B cell (primary cell): ENCODE data around the gene ABCB6. TPM values are rescaled to one million over a fixed set of nuclear protein-coding genes. Genes with fewer than 3 reads are reported as not detected.
A peak's percentile ranks its signal among the peaks of the same experiment; 100 is the strongest.

Source experiments
- ATAC-seq: fragments of 200-7000 bp; cut with Tn5 transposase; one replicate; pipeline ENCODE4 v1.10.0; 2021; ENCODE audit warnings: low read depth, mild to moderate bottlenecking, moderate number of reproducible peaks, moderate library complexity
- CTCF ChIA-PET: fragments of 350-600 bp; sonication (Branson Sonifier 250); formaldehyde crosslinking; loops from one replicate; lab custom pipeline; 2021; ENCODE audit warnings: antibody characterized with exemption, inconsistent platforms; lab: Charles Lee
- POLR2A ChIA-PET: fragments of 350-600 bp; sonication (Branson Sonifier 250); formaldehyde crosslinking; loops from one replicate; lab custom pipeline; 2021; ENCODE audit warnings: antibody characterized with exemption; lab: Charles Lee
- DNase-seq: peaks from one replicate; pipeline ENCODE4 v3.0.0; 2013
- H2AFZ ChIP-seq: 2 replicates; pipeline ENCODE4 v1.6.1; 2012; ENCODE audit warnings: mild to moderate bottlenecking, low read depth, low read length; ENCODE audit not compliant: insufficient read depth, poor library complexity, severe bottlenecking
- H3K27ac ChIP-seq, 2 donors: 1 replicate in 1 of 2; 2 replicates in 1 of 2; pipeline ENCODE4 v1.5.1; 2012 to 2013; ENCODE audit warnings: low read length in 2 of 2, mild to moderate bottlenecking in 2 of 2, moderate library complexity in 1 of 2
- H3K27me3 ChIP-seq, 4 experiments: fragments of 200-600 bp in 1 of 4; sonication (generic) in 1 of 4; replicated peaks in 1 of 4; 1 replicate in 2 of 4; 2 replicates in 2 of 4; pipeline versions ENCODE4 v1.6.1 to v1.7.0; 2013 to 2016; ENCODE audit warnings: low read length in 3 of 4, mild to moderate bottlenecking in 2 of 4, mixed read lengths in 1 of 4, moderate library complexity in 1 of 4; ENCODE audit not compliant: insufficient read depth in 4 of 4, control insufficient read depth in 3 of 4; ENCODE audit errors: control extremely low read depth in 1 of 4
- H3K36me3 ChIP-seq, 2 experiments: replicated peaks in 1 of 2; 1 replicate in 1 of 2; 2 replicates in 1 of 2; pipeline versions ENCODE4 v1.6.1 to v1.7.1; 2013; ENCODE audit warnings: low read length in 1 of 2; ENCODE audit not compliant: insufficient read depth in 2 of 2, control insufficient read depth in 1 of 2; ENCODE audit errors: control extremely low read depth in 1 of 2, extremely low read depth in 1 of 2
- H3K4me1 ChIP-seq, 2 donors: fragments of 200-600 bp in 1 of 2; sonication (generic) in 1 of 2; 1 replicate in 1 of 2; 2 replicates in 1 of 2; pipeline versions ENCODE4 v1.5.1 to v1.6.1; 2013 to 2017; ENCODE audit warnings: low read length in 2 of 2; ENCODE audit not compliant: control insufficient read depth in 2 of 2, insufficient read depth in 2 of 2
- H3K4me2 ChIP-seq: replicated peaks from 2 replicates; pipeline ENCODE3; 2012; ENCODE audit warnings: mild to moderate bottlenecking, low read depth, low read length; ENCODE audit not compliant: poor library complexity, severe bottlenecking
- H3K4me3 ChIP-seq, 5 experiments: fragments of 200-600 bp in 1 of 5; sonication (generic) in 1 of 5; 1 replicate in 3 of 5; 2 replicates in 2 of 5; pipeline versions ENCODE4 v1.5.1 to v1.7.0; 2011 to 2016; ENCODE audit warnings: low read length in 4 of 5, mild to moderate bottlenecking in 4 of 5, low read depth in 2 of 5, control low read depth in 1 of 5, moderate library complexity in 1 of 5; ENCODE audit not compliant: insufficient read depth in 1 of 5; ENCODE audit errors: control extremely low read depth in 1 of 5, extremely low read depth in 1 of 5
- H3K79me2 ChIP-seq: fragments of 200-600 bp; sonication (generic); one replicate; pipeline ENCODE4 v1.6.0; 2016; ENCODE audit warnings: low read length; ENCODE audit not compliant: control insufficient read depth, insufficient read depth
- H3K9ac ChIP-seq: fragments of 200-600 bp; sonication (generic); 2 replicates; pipeline ENCODE4 v1.6.1; 2017; ENCODE audit warnings: mild to moderate bottlenecking, low read length, moderate library complexity
- H3K9me3 ChIP-seq, 3 donors: one replicate each; pipeline versions ENCODE4 v1.6.1 to v1.7.1; 2013; ENCODE audit warnings: low read length in 2 of 3; ENCODE audit not compliant: control insufficient read depth in 2 of 3, insufficient read depth in 1 of 3; ENCODE audit errors: control extremely low read depth in 1 of 3
- H4K20me1 ChIP-seq: 2 replicates; pipeline ENCODE4 v1.6.0; 2012; ENCODE audit warnings: mild to moderate bottlenecking, low read length; ENCODE audit not compliant: insufficient read depth, control insufficient read depth, poor library complexity, severe bottlenecking
- H3K27ac Mint-ChIP-seq: one replicate; pipeline ENCODE4 v1.8.0; 2021; ENCODE audit warnings: mixed read lengths
- H3K27me3 Mint-ChIP-seq: one replicate; pipeline ENCODE4 v1.8.0; 2021; ENCODE audit warnings: mixed read lengths
- H3K4me1 Mint-ChIP-seq: one replicate; pipeline ENCODE4 v1.8.0; 2021; ENCODE audit warnings: mixed read lengths
- H3K4me3 Mint-ChIP-seq: one replicate; pipeline ENCODE4 v1.8.0; 2021; ENCODE audit warnings: mixed read lengths
- H3K9me3 Mint-ChIP-seq: one replicate; pipeline ENCODE4 v1.8.0; 2022; ENCODE audit warnings: mixed read lengths; ENCODE audit not compliant: insufficient read depth
- EZH2 ChIP-seq: IDR thresholded peaks from 2 replicates; pipeline ENCODE4 v1.6.1; 2012; ENCODE audit warnings: borderline replicate concordance, low read depth, mild to moderate bottlenecking, moderate library complexity, low read length; ENCODE audit not compliant: insufficient read depth, poor library complexity, severe bottlenecking
- WGBS: methylation state at CpG from one replicate; pipeline ENCODE4 v1.1.5; 2013; ENCODE audit warnings: missing lambda C conversion rate; ENCODE audit not compliant: insufficient coverage; 5-methylcytosine and 5-hydroxymethylcytosine counted together
- intact Hi-C: fragments of 100-400 bp; cut with micrococcal nuclease; formaldehyde crosslinking; loops from one replicate; pipeline ENCODE4 v1.10.0; 2022
- polyA plus RNA-seq: library from polyadenylated mRNA; depleted of rRNA; stranded (reverse); fragments of >200 nt; gene quantifications from 2 replicates; pipeline ENCODE4 v1.2.3, GENCODE V29; 2012
- total RNA-seq, 2 donors: library from RNA; stranded (reverse); fragments of 120-200 nt in 1 of 2; gene quantifications; 1 replicate in 1 of 2; 2 replicates in 1 of 2; pipeline versions ENCODE4 v1.2.3 to v1.2.4, GENCODE V29; 2013 to 2022
- TF ChIP-seq, protein P1 (sequence below): fragments of 200-600 bp; IDR thresholded peaks from one replicate; pipeline ENCODE4 v1.8.0; 2022; ENCODE audit warnings: antibody characterized with exemption, mild to moderate bottlenecking

The ABCB6 gene
- total and polyA plus RNA-seq, 2 donors (not counting 1 experiment from before 2014, with no cell fraction given): 10.5 to 15.3 TPM

DNA sequence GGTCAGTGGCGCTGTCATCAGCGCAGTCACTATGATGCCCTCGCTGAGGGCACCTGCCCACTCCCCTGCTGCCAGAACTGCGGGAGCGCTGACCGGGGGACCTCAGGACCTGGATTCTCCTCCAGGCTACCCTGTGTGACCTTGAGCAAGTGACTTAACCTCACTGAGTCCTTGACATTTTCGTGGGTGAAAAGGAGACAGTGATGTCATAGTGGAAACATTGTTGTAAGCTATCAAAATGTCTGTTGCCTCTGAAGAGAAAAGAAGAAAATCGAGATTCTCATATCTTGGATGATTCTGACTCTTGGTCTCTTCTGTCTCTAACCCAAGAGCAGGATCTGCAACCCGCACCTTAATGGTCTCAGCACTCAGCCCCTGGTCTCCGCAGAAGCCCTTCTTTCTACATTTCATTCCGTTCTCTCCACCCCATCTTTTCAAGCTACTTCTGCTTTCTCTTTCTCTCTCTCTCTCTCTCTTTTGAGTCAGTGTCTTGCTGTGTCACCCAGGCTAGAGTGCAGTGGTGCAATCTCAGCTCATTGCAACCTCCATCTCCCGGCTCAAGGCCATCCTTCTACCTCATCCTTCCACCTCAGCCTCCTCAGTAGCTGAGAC, 35.9 kb upstream of the ABCB6 start:
- intact Hi-C loops: loop anchor here (1.0 to 5.0 kb wide), 5 partner anchors 25 to 1037 kb away; partner anchors contain the start of genes ANKZF1, ARPC2, ATG9A and DNAJB2
- Mint-ChIP-seq H3K4me3 (peak overlapping the region; percentile 87), H3K4me1 (peaks cover 42% of the 10 kb centered on the region), H3K27ac (peak overlapping the region; percentile 95), H3K27me3 (no peaks in the 10 kb centered on the region), H3K9me3 (no peaks in the 10 kb centered on the region)
- peaks cover 2 to 20% of the 10 kb centered on the region in 2 experiments for H3K36me3 ChIP-seq
- no peaks in the 10 kb centered on the region for H3K27me3 ChIP-seq
- CTCF ChIA-PET: interaction anchor here (0.6 to 7.6 kb wide), 26 partner anchors 8 to 412 kb away, joined by 3 to 97 read pairs (median 5); partner anchors contain the start of genes ANKZF1, ATG9A, CNPPD1 and DNAJB2
- peaks cover 26 to 37% of the 10 kb centered on the region in 2 donors for H3K4me1 ChIP-seq
- peak overlapping the region; percentile 90 for H3K9ac ChIP-seq
- peak overlapping the region; percentile 83 to 97 (median 90) for H3K4me3 ChIP-seq
- POLR2A ChIA-PET: interaction anchor here (0.5 to 4.2 kb wide), 15 partner anchors 9 to 1937 kb away, joined by 3 to 106 read pairs (median 5); partner anchors contain the start of genes ABCB6, ANKZF1, ATG9A and CHPF
- H2AFZ ChIP-seq: peak overlapping the region; percentile 93
- peak overlapping the region; percentile 100 for H3K4me2 ChIP-seq
- WGBS: 0% methylated on average over 11 of the region's 12 CpGs
- no peaks in the 10 kb centered on the region for H3K9me3 ChIP-seq
- peak overlapping the region; percentile 93 to 94 for H3K27ac ChIP-seq
- peaks cover 37% of the 10 kb centered on the region for H3K79me2 ChIP-seq
- TF ChIP-seq EZH2: no peak
- TF ChIP-seq, protein P1, sequence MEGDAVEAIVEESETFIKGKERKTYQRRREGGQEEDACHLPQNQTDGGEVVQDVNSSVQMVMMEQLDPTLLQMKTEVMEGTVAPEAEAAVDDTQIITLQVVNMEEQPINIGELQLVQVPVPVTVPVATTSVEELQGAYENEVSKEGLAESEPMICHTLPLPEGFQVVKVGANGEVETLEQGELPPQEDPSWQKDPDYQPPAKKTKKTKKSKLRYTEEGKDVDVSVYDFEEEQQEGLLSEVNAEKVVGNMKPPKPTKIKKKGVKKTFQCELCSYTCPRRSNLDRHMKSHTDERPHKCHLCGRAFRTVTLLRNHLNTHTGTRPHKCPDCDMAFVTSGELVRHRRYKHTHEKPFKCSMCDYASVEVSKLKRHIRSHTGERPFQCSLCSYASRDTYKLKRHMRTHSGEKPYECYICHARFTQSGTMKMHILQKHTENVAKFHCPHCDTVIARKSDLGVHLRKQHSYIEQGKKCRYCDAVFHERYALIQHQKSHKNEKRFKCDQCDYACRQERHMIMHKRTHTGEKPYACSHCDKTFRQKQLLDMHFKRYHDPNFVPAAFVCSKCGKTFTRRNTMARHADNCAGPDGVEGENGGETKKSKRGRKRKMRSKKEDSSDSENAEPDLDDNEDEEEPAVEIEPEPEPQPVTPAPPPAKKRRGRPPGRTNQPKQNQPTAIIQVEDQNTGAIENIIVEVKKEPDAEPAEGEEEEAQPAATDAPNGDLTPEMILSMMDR: no peak
- peaks cover 22% of the 10 kb centered on the region for H4K20me1 ChIP-seq
- ATAC-seq (peak; percentile 25), DNase-seq (peak; percentile 79)
